OCI-LY7 (cell line): ENCODE data around the gene MAST1. TPM values are rescaled to one million over a fixed set of nuclear protein-coding genes. Genes with fewer than 3 reads are reported as not detected.
A peak's percentile ranks its signal among the peaks of the same experiment; 100 is the strongest.

Source experiments
- BruUV-seq: library from RNA; stranded (reverse); fragments of 400-500 nt; replicated peaks from 2 replicates; lab custom pipeline; 2021; lab: Mats Ljungman, UMichigan
- CTCF ChIA-PET: fragments of 300-600 bp; sonication (Branson Sonifier 250); formaldehyde crosslinking; loops from one replicate; lab custom pipeline; 2022; ENCODE audit warnings: antibody characterized with exemption; ENCODE audit not compliant: unreplicated experiment; lab: Charles Lee
- POLR2A ChIA-PET: fragments of 300-600 bp; sonication (Branson Sonifier 250); formaldehyde crosslinking; loops from one replicate; lab custom pipeline; 2022; ENCODE audit warnings: antibody characterized with exemption; lab: Charles Lee
- DNase-seq: peaks from one replicate; pipeline ENCODE4 v3.0.0-alpha.2; 2015; ENCODE audit warnings: low spot score
- H2AFZ ChIP-seq: fragments of 200-600 bp; sonication (generic), shearing (Covaris generic); 2 replicates; pipeline ENCODE4 v1.6.1; 2014; ENCODE audit warnings: mild to moderate bottlenecking, antibody characterized with exemption, low read length, moderate library complexity
- H3K27ac ChIP-seq: fragments of 200-600 bp; sonication (generic); 2 replicates; pipeline ENCODE4 v1.5.1; 2014; ENCODE audit warnings: mixed run types, low read depth, mild to moderate bottlenecking, moderate library complexity, low read length, inconsistent platforms; ENCODE audit not compliant: poor library complexity, severe bottlenecking
- H3K36me3 ChIP-seq: fragments of 200-600 bp; sonication (generic); 2 replicates; pipeline ENCODE4 v1.6.1; 2014; ENCODE audit warnings: mild to moderate bottlenecking, antibody characterized with exemption, low read length, moderate library complexity, mixed read lengths; ENCODE audit not compliant: insufficient read depth
- H3K4me1 ChIP-seq: fragments of 200-600 bp; sonication (generic); 2 replicates; pipeline ENCODE4 v1.5.1; 2014; ENCODE audit warnings: mild to moderate bottlenecking, low read length; ENCODE audit not compliant: insufficient read depth, poor library complexity, severe bottlenecking
- H3K4me2 ChIP-seq: fragments of 200-600 bp; sonication (generic); 2 replicates; pipeline ENCODE4 v1.6.1; 2014; ENCODE audit warnings: mild to moderate bottlenecking, low read length
- H3K4me3 ChIP-seq: fragments of 200-600 bp; sonication (generic); 2 replicates; pipeline ENCODE4 v1.5.1; 2014; ENCODE audit warnings: mild to moderate bottlenecking, low read depth, low read length; ENCODE audit not compliant: poor library complexity, severe bottlenecking
- H3K79me2 ChIP-seq: fragments of 200-600 bp; sonication (generic); 2 replicates; pipeline ENCODE4 v1.6.1; 2016; ENCODE audit warnings: low read depth, mild to moderate bottlenecking, low read length, moderate library complexity, mixed read lengths; ENCODE audit not compliant: insufficient read depth
- H3K9me2 ChIP-seq: fragments of 200-600 bp; sonication (generic); 2 replicates; pipeline ENCODE4 v1.6.1; 2016; ENCODE audit warnings: mild to moderate bottlenecking, low read length, mixed read lengths; ENCODE audit not compliant: insufficient read depth
- H3K9me3 ChIP-seq: fragments of 200-600 bp; sonication (generic); 2 replicates; pipeline ENCODE4 v1.6.1; 2014; ENCODE audit warnings: mild to moderate bottlenecking, mixed run types, low read length, mixed read lengths
- H4K20me1 ChIP-seq: fragments of 200-600 bp; sonication (generic); 2 replicates; pipeline ENCODE4 v1.6.1; 2014; ENCODE audit warnings: mild to moderate bottlenecking, antibody characterized with exemption, low read length, moderate library complexity, mixed read lengths; ENCODE audit not compliant: insufficient read depth
- EZH2phosphoT487 ChIP-seq: fragments of 200-600 bp; sonication (generic); IDR thresholded peaks from 2 replicates; pipeline ENCODE4 v1.6.1; 2018; ENCODE audit warnings: low read depth, borderline replicate concordance, mild to moderate bottlenecking, mixed run types, antibody characterized with exemption, low read length, moderate library complexity, mixed read lengths
- intact Hi-C: fragments of 100-400 bp; cut with micrococcal nuclease; formaldehyde crosslinking; loops from one replicate; pipeline ENCODE4 v1.10.0; 2022; ENCODE audit not compliant: unreplicated experiment
- total RNA-seq, 2 experiments: library from RNA; depleted of rRNA in 1 of 2; stranded (reverse); fragments of >200 nt in 1 of 2; shearing (Covaris generic) in 1 of 2; gene quantifications; 2 replicates each; pipeline ENCODE4 v1.2.3, GENCODE V29; 2014 to 2022
- TF ChIP-seq, protein P1 (sequence below): fragments of 200-600 bp; sonication (generic); conservative IDR thresholded peaks from 2 replicates; pipeline ENCODE4 v1.5.1; 2014; ENCODE audit warnings: mild to moderate bottlenecking, antibody characterized with exemption, low read length, moderate library complexity, mixed read lengths

MAST1 gene
- total RNA-seq, 2 experiments from 2014 or later, result 9.1 to 21.1 TPM

DNA sequence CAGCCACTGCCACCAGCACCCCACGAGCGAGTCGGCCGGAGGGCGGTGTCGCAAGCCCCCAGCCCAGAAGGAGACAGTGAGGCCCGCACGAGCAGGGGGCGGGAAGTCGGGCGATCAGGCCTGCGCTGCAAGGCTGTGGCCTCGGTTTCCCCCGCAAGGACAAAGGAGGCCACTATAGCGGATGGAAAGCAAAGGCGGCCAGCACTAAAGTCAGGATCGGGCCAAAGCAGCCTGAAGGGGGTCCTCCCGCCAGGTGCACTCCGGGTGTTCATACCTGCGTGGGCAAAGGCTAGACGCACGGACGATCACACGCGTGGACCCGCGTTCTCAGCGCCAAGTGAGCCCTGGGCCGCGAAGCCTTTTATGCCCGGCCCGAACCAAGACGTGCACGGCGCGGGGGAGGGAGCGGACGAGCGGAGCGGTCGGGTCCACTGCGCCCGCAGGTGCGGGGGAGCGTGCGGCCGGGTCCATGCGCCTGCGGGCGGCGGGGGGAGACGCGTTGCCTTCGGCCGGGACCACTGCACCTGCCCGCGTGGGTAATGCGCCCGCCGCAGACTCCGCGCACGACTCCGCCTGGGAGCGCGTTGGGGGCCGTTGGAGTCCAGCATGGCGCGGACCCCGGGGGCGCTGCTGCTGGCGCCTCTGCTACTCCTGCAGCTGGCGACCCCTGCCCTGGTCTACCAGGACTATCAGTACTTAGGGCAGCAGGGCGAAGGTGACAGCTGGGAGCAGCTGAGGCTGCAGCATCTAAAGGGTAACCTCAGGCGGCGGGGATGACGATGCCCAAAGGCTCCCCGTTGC, 36.6 kb upstream of the MAST1 start, which contains the start of the genes PRDX2 and THSD8:
PRDX2 (minus strand) TSS at position 335 of the 801 bp plus-strand sequence. CDS start 539 bp downstream, outside the sequence.
THSD8 (plus strand) TSS at position 604 of the 801 bp plus-strand sequence; CDS start at position 607, 3 bp downstream.
- Histone ChIP-seq H3K4me1 (peaks cover 23% of the 10 kb centered on the region), H3K9me2 (no peaks in the 10 kb centered on the region), H4K20me1 (no peaks in the 10 kb centered on the region), H3K79me2 (peaks cover 12% of the 10 kb centered on the region; the same call in 1 of the 2 replicates), H3K4me2 (peak within 1 kb of the TSS; percentile 92), H3K9me3 (no peaks in the 10 kb centered on the region), H3K4me3 (peak within 1 kb of the TSS; percentile 95), H3K36me3 (peaks cover 19% of the 10 kb centered on the region; the same call in 1 of the 2 replicates), H2AFZ (peak within 1 kb of the TSS; percentile 71; the same call in 1 of the 2 replicates), H3K27ac (peak within 1 kb of the TSS; percentile 22)
- DNase-seq, result peak; percentile 96
- intact Hi-C loops, result no loop called here
- BruUV-seq, result no TSS peak
- ChIA-PET POLR2A (interaction anchor here (1.1 kb wide), 1 partner anchor 10 kb away, joined by 5 read pairs; the partner anchor contains the start of gene JUNB), CTCF (no interaction called here)
- no peak for TF ChIP-seq EZH2phosphoT487
- TF ChIP-seq, protein P1, sequence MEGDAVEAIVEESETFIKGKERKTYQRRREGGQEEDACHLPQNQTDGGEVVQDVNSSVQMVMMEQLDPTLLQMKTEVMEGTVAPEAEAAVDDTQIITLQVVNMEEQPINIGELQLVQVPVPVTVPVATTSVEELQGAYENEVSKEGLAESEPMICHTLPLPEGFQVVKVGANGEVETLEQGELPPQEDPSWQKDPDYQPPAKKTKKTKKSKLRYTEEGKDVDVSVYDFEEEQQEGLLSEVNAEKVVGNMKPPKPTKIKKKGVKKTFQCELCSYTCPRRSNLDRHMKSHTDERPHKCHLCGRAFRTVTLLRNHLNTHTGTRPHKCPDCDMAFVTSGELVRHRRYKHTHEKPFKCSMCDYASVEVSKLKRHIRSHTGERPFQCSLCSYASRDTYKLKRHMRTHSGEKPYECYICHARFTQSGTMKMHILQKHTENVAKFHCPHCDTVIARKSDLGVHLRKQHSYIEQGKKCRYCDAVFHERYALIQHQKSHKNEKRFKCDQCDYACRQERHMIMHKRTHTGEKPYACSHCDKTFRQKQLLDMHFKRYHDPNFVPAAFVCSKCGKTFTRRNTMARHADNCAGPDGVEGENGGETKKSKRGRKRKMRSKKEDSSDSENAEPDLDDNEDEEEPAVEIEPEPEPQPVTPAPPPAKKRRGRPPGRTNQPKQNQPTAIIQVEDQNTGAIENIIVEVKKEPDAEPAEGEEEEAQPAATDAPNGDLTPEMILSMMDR, result no peak

DNA sequence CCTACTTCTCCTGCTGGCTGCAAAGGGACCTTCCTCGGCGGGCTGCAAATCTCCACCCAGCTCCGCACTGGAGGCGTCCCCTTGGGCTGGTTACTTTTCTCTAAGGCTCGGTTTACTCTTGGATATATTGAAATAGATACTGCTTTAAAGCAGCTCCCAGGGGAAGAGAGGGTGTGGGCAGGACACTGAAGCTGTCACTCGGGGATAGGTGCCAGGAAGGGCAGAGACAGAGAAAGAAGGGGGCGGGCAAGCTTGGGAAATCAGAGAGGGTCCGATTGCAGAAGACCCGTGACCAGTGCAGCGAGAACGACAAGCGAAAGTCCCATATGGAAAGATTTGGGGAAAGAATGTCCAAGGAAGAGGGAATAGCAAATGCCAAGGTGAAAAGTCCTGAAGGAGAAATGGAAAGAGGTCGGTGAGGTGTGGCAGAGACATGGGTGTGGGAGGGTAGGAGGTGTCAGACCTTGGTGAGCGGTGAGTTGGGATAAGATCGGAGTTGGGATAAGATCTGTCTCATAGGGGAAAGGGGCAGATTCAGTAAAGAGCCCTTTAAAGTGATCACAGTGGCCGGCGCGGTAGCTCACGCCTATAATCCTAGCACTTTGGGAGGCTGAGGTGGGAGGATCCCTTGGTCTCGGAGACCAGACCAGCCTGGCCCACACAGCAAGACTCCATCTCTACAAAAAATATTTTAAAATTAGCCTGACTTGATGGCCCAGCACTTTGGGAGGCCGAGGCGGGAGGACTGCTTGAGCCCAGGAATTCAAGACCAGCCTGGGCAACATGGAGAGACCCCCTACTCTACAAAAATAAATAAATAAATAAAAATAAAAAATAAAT, 35.8 kb upstream of the MAST1 start:
- Histone ChIP-seq H4K20me1 (no peaks in the 10 kb centered on the region), H3K79me2 (peaks cover 20% of the 10 kb centered on the region; the same call in 1 of the 2 replicates), H2AFZ (peak overlapping the region; percentile 71; the same call in 1 of the 2 replicates), H3K27ac (no peak overlapping the region), H3K36me3 (peaks cover 19% of the 10 kb centered on the region; the same call in 1 of the 2 replicates), H3K9me2 (no peaks in the 10 kb centered on the region), H3K4me2 (peak overlapping the region; percentile 92), H3K4me1 (peaks cover 28% of the 10 kb centered on the region), H3K9me3 (no peaks in the 10 kb centered on the region), H3K4me3 (peak overlapping the region; percentile 95)
- POLR2A ChIA-PET, result interaction anchor here (1.1 kb wide), 1 partner anchor 10 kb away, joined by 5 read pairs; the partner anchor contains the start of gene JUNB
- TF ChIP-seq EZH2phosphoT487, result no peak
- TF ChIP-seq, protein P1, result no peak
- BruUV-seq, result no TSS peak
- intact Hi-C loops, result no loop called here
- DNase-seq, result no peak
- CTCF ChIA-PET, result no interaction called here
